GF-D8 (cell line): ENCODE data around the gene PIAS4.

Experiments used
- DNase-seq: peaks from one replicate; lab custom pipeline; 2025; lab: John Stamatoyannopoulos, UW

Gene PIAS4

GRCh38 chr19:4059891-4060620, 52.5 kb downstream of the PIAS4 start:
- DNase-seq = peak; percentile 19

GRCh38 chr19:4060621-4061177, 53.2 kb downstream of the PIAS4 start:
- no peak for DNase-seq

DNA sequence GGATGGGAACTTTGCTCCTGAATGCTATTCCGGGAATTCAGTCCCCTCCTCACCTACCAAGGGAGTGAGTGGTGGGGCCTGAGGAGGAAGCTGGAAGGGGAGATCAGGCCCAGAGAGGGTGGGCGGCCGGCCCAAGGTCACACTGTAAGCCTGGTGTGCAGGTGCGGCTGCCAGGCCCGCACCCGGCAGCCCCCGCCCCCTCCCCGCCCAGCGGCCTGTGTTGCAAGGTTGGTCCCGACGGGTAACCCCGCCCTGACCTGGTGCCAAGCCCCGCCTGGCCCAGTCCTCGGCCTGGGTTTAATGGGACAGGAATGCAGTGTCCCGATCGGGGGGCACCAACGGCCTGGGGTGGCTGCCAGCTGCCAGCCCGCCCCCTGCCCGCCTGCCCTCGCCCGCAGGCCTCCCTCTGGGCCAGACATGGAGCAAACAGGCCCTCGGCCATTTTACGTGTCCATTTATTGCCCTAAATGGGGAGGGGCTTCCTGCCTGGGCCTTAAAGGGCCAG, 53.7 kb downstream of the PIAS4 start:
- peak; percentile 23 for DNase-seq

DNA sequence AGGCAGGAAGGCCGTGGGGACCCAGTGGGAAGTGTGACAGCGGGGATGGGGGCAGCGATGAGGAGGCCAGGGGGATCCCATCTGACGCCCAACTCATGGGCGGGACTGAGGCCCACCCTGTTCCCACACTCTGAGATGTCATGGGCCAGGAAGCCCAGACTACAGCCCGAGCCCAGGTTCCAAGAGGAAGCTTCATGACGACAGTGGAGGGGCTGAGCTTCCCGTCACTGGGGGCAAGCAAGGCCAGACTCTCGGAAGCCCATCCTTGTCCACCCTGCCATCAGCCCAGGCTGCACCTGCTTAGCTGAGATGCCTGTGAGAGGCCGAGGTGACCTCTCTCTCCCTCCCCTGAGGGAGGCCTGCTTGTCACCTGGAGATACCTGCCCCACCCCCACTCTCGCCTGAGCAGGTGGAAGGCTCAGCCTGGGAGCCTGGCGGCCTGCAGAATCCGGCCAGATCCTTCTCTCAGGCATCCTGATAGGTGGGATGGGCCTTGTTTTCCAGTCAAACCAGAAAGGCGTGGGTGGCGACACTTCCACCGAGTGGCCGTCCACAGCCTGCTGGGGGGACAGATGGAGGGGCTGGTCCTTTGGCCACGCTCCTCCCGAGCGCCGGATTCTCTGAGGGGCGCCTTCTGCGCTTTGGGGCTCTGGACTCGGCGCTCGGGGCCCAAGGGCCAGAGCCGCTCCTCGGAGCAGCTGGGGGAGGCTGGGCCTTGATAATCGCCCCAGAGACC, 54.3 kb downstream of the PIAS4 start:
- no peak for DNase-seq

DNA sequence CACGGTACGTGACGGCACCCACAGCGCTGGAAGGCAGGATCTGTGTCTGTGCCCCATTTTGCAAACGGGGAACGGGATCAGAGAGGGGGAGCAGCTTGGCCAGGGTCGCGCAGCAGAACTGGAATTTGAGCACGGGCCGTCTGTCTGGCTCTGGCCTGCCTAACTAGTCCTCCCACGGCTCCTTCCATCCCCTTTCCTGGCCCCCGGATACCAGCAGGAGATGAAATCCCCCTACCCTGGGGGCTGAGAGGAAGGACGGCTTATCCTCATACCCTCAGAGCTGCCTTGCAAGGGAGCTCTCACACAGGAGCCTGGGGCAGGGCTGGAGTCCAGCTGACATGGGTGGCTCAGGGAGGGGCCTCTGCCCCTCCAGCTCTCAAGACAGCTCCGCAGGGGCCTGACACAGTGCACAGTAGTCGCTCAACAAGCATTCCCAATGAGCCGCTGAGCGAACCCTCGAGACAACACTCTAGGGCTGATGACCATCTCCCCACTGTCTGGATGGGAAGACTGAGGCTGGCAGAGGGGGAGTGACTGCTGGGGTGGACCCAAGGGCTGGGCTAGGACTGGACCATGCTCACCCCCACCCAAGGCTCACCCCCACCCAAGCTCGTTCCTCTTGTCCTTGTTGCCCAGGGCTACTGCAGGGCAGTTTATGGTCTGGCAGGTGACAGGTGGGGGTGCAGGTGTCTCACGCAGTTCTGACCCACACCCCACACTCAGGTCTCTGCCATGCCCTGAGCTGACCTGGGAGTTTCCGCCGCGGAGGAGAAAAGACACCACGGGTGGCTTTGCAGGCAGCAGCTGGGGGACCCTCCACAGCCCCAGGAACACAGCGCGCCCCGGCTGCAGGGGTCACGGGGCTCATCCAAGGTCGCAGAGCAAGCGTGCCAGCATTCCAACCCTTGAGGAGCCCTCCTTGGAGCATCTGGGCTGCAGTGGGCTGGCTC, 55.2 kb downstream of the PIAS4 start:
- DNase-seq = no peak

- DNase-seq = no peak
Observed at GRCh38 chr19:4063369-4064148, 56.0 kb downstream of the PIAS4 start.

GRCh38 chr19:4064149-4064495, 56.6 kb downstream of the PIAS4 start:
- no peak for DNase-seq

- peak; percentile 8 for DNase-seq
Observed at GRCh38 chr19:4064496-4065260, 57.1 kb downstream of the PIAS4 start.

DNA sequence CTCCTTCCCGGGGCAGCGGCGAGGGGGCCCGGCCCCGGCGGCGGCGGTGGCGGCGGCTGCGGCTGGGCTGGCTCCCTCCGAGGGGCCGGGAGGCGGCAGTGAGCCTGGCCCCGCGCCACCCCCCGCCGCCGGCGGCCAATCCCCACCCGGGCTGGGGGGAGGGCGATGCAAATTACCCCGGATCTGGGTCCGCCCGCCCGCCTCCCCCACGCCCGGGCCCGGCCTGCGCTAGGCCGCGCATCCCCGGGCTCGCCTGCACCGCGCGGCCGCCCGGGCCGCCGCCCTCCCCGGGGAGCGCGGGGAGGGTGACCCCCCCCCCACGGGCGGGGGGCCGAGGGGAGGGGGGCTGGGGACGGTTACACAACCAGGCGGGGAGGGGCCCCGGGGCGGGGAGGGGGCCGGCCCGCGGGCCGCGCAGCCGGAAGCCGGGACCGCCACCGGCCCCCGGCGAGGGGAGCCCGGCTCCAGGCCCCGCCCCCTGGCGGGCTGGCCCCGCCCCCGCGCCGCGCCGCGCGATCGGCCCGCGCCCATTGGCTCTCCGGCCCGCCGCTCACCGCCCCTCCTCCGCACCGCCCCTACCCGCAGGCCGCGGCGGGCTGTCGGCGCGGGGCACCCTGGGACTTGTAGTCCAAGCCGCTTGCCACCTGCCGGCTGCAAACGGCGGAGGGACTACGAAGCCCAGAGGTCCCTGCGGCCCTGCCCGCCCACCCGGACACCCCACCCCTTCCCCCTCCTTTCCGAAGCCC, 58.1 kb downstream of the PIAS4 start:
- DNase-seq = peak; percentile 87

DNA sequence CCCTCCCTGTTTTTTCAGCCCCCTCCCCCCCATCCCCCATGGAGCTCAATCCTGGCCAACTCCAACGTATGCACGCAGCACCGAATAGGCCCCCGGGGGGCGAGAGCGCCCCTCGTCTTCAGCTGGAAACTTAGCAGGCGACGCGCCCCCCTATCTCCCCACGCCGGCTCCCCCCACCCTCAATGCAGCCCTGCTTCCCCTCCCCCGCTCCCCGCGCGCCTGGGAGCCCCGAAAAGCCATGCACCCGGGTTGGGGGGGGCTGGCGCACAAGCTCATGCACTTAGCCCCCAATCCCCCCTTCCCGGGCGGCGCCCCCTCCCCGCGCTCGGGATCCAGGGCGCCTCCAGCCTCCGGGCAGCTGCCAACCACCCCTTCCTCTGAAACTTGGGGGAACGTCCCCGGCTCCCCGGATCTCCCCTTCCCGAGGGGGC, 58.7 kb downstream of the PIAS4 start:
- no peak for DNase-seq

GRCh38 chr19:4066682-4067395, 59.3 kb downstream of the PIAS4 start, which contains the start of gene ZBTB7A:
Gene ZBTB7A (minus strand): TSS chr19:4066899. CDS start chr19:4055232, 11,667 bp downstream.
- DNase-seq = peak; percentile 69

DNA sequence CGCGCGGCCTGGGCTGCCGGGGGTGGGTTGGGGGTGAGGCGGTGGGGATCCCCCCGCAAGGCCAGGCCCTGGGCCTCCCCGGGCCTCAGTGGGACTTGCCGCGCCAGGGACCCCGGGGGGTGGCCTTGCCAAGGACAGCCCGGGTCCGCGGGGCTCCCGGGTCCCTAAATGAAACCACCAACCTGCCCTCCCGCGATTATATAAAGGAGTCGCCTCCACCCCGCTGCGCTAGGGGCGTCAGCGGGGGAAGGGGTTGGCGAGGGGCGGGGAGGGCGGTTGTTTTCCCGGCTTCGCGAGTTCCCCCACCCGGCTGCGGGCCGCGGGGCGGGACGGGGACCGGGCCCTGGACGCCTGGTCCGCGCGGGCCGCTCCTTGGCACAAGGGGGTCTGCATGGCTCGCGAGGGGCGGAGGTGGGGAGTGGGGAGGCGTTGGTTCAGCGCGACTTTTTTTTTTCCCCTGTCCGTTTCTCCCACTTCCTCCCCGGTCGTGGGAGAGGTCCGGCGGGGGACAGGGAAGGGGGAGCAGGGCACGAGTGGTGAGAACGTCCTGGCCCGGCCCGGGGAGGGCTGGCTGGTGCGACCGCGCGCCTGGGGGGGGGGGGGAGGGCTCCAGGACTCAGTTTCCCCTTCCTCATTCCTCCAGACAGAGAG, 60.0 kb downstream of the PIAS4 start:
- DNase-seq = no peak

DNA sequence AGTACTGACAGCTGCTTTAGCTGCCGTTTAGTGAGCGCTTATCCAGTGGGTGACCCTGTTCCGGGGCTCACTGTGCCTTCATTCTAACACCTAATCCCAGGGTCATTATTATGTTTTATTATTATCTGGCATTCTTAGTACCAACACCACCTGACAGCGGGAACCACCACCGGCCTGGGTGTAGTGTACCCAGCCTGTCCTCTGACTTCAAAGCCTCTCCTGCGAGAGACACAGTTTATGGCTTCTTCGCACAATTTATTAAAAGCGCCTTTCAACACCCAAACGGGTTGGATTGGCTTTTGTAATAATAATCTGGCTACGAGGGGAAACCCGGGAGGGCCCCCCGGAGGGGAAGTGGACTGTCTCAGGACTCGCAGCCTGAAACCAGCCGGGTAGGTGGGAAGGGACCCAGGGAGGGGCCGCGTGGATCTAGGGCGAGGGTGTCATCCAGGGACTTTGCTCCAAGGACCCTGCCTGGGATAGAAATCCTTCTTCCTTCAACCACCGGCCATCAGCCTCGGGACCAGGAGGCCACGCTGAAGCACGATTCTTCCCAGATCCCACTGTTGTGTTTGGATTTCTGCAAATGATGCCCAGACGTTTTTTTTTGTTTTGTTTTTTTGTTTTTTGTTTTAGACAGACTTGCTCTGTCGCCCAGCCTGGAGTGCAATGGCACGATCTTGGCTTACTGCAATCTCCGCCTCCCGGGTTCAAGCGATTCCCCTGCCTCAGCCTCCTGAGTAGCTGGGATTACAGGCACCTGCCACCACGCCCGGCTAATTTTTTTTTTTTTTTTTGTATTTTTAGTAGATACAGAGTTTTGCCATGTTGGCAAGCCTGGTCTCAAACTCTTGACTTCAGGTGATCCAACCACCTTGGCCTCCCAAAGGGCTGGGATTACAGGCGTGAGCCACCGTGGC, 60.8 kb downstream of the PIAS4 start:
- DNase-seq = no peak

DNA sequence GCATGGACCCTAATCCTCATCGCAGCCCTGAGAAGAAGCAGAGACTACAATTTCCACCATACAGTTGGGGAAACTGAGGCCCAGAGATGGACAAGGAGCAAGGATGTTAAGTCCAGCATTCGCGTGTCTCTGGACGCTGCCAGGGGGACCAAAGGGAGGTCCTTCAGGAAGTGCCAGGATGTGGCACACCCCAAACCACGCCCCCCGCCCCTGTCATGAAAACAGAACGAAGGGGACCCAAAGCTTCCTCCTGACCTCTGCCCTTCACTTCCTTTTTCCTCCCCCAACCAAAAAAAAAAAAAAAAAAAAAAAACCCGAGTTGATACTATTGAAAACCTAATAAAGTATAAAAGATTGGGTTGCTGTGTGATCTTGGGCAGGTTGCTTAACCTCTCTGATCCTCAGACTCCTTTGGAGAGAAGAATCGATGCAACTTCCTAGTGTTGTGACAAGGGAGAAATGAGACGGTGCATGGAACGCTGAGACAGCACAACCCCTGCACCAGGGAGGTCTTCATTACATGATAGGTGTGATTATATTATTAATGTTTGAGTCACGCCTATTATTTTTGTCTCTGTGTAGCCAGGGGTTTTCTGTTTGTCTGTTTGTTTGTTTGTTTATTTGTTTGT, 61.9 kb downstream of the PIAS4 start:
- DNase-seq = no peak

DNA sequence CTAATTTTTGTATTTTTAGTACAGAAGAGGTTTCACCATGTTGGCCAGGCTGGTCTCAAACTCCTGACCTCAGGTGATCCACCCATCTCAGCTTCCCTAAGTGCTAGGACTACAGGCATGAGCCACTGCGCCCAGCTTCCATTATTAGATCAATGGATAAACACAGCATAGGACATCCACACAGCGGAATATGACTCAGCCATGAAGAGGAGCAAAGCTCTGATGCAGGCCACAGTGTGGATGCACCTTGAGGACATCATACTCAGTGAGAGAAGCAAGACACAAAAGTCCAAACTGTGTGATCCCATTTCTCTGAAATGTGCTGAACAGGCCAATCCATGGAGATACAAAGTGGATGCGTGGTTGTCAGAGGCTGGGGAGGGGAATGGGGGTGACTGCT, 64.1 kb downstream of the PIAS4 start:
- DNase-seq = no peak

DNA sequence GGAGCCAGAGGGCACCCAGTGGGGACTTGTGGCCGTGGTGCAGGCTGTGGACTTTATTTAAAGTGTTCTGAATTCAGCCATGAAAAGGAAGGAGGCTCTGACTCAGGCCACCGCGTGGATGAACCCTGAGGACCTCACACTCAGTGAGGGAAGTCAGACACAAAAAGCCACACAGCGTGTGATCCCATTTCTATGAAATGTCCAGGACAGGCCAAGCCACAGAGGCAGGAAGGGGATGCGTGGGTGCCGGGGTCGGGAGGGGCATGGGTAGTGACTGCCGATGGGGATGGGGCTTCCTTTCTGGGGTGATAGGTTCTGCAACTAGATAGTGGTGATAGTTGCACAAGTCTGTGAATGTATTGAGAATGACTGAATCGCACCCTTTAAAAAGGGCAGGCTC, 67.8 kb downstream of the PIAS4 start:
- DNase-seq = no peak

DNA sequence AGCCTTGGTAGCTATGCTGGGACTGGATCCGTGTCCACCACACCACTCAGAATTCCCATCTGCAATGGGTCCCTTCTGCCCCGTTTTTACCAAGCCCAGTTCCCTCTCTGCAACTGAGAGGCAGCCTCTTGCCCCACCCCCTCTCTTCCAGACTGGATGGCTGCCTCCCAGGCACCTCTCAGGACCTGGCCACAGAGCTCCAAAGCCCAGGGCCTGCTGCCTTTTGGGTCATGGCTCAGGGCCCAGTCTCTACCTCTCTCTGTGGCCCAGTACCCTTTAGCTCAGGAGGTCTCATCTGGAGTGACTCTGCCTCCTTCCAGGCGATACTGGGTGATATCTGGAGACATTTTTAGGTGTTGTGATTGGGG, 69.5 kb downstream of the PIAS4 start:
- no peak for DNase-seq
